HG02678 (cell line): Measurements from ENCODE around the gene EFCAB14.
"Not testable (repeated sequence)": the region's sequence is repeated elsewhere in the genome, so short reads cannot be mapped to it uniquely, and the experiment has no call there.

Experiments used
- ATAC-seq: cut with Tn5 transposase; IDR thresholded peaks from one replicate; pipeline ENCODE4 v1.9.1; 2021; ENCODE audit warnings: mild to moderate bottlenecking, moderate library complexity; ENCODE audit not compliant: unreplicated experiment

Gene EFCAB14

GRCh38 chr1:46718727-46719622, at the start of gene EFCAB14:
Gene EFCAB14 (minus strand): TSS chr1:46719114. CDS start chr1:46718087, 1,027 bp downstream.
- ATAC-seq: peak; percentile 98

DNA sequence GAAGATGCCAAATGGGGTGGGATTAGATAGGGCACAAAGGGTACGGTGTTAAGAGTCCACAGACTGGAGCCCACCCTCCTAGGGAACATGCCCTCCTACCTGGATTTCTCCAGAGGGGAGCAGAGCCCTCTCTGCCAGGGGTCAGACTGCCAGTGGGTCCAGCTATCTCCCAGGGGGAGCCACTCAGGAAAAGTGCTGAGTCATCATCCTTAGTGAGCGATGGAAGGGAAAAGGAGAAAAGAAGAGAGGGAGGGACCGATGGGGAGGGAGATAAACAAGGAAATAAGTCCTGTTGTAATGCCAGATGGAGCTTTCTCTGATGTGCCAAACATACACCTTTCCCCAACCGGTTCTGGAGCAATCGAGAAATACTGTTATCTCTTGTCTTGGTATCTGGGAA, 49.5 kb upstream of the EFCAB14 start:
- no peak for ATAC-seq

DNA sequence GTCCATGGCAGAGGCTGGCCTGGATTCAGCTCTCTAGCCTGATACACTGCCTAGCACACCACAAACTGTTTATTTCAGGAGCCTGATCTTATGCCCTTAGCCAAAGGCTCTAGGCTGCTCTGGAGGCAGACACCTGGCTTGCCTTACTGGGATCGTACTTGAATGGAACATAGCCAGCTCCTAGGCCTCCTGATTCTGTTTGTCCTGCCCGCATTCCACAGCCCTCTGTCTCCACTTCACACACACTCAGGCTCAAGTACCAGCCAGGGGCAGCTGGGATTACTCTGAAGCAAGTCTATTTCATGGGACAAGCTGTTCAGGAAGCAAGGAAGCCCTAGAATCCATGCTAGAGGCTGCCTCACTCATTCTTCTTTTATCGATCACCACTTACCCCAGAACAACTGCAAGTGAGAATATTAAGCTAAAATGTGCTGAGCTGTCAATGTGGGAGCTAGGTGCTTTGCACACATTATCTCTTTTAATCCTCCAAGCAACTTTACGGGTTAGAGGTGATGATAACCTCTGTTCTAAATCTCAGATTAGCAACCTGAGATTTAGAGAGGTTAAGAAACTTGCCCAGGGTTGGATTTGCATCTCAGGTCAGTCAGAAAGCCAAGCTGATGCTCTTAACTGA, 48.9 kb upstream of the EFCAB14 start:
- ATAC-seq: no peak

DNA sequence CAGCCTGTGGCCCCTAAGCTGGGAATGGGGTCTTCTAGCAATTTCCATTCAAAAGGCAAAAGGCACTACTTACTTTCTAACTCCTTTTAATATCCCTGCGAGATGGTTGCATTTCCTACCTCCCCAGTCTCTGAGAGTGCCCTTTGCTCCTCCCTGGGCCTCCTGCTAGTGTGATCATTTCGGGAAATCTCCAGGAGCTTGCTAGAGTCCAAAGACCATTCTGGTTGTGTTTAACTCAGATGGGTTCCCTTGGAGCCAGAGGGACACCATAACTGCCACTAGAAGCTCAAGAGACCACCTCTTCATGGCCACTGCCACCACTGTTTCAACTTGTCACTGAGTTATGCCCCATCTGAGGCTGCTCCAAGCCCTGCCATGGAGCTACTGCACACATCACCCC, 45.5 kb upstream of the EFCAB14 start:
- ATAC-seq: no peak

GRCh38 chr1:46761740-46762139, 42.8 kb upstream of the EFCAB14 start:
- ATAC-seq: no peak

DNA sequence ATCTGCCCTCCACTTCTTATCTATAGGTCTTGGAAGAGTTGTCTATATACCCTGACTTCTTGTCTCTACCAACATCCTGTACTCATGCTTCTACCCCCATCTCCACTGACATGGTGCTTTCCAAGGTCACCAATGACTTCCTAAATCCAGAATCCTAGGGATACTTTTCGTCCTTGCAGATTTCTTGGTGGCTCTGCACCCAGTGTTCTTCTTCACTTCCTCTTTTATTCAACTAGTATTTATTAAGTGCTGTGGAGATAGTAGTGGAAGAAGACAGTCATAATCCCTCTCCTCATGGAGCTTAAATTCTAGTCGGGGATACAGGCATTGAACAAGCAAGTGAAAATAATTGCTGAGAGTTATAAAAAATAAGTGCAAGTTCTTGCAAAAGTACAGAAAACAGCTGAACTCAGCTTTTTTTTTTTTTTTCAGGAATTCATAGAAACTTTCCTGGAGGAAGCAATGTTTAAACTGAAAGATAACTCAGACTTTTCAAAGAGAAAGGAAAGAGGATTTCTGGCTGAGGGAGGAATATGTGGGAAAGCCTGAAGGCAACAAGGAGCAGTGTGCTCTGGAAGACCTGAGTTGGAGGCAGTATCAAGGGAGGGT, 41.7 kb upstream of the EFCAB14 start:
- no peak for ATAC-seq

- no peak for ATAC-seq
These were observed 39.1 kb upstream of the EFCAB14 start for GRCh38 chr1:46757956-46758528.

- no peak for ATAC-seq
These were observed 38.5 kb upstream of the EFCAB14 start for GRCh38 chr1:46757247-46757955.

- ATAC-seq: no peak
These were observed 36.2 kb upstream of the EFCAB14 start for GRCh38 chr1:46755121-46755520.

- not testable (repeated sequence) for ATAC-seq
These were observed 35.8 kb upstream of the EFCAB14 start for GRCh38 chr1:46754707-46755106.

- no peak for ATAC-seq
These were observed 35.1 kb upstream of the EFCAB14 start for GRCh38 chr1:46753985-46754384.

DNA sequence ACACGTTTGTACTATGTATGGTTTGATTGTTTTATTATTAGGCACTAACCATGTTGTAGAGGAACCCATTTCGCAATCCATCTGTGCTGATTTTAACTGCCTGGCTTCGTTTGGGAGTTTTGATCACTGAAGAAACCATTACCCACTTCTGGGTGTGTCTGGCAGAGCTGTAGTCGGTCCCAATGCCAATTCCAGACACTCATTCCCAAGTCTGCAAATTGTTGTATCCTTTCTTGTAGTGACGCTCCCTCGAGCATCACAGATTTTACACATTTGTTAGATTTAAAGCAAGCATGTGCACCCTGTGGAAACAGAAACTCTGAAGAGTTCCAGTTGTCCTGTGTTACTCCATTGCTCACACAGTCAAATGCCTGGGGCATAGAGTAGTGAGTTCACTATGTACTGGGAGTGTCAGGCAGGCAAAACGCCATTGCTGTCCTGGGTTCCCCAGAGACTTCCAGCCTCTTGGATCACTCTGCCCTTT, 31.0 kb upstream of the EFCAB14 start:
- no peak for ATAC-seq

DNA sequence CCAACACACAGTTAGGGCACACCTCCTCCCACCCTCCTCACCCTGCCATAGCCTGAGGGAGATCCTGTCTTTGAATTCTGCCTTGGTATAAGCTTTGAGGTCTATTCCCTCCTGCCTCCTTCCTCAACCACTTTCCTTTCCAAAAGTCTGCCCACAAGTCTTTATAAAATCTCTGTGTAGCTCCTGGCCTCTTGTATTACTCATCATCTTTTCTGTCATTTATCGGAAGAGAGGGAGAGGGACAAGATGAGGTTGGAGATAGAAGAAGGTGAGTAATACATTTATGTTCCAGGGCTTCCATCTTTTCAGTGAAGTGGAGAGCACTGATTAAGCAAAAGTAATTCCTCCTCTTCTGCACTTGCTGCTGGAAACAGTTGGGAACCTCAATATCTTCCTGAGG, 30.5 kb upstream of the EFCAB14 start:
- ATAC-seq: no peak

GRCh38 chr1:46747683-46748288, 28.9 kb upstream of the EFCAB14 start:
- no peak for ATAC-seq

DNA sequence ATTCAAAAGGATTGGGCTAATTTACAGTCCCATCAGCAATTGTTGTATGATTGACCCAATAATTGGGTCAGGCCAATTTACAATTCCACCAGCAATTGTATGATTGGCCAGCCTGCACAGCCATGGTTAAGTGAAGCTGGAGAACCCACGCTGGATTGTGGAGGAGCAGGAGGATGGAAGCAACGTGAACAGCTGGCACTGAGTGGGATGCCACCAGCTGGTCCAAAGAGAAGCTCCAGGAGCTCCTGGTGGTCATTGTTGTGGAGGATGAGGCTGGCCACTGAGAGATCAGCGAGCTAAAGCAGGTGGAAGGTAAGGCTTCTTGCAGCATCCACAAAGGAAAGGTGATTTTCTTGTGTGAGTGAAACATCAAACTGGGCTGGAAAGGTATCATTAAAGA, 23.2 kb upstream of the EFCAB14 start:
- ATAC-seq: no peak

DNA sequence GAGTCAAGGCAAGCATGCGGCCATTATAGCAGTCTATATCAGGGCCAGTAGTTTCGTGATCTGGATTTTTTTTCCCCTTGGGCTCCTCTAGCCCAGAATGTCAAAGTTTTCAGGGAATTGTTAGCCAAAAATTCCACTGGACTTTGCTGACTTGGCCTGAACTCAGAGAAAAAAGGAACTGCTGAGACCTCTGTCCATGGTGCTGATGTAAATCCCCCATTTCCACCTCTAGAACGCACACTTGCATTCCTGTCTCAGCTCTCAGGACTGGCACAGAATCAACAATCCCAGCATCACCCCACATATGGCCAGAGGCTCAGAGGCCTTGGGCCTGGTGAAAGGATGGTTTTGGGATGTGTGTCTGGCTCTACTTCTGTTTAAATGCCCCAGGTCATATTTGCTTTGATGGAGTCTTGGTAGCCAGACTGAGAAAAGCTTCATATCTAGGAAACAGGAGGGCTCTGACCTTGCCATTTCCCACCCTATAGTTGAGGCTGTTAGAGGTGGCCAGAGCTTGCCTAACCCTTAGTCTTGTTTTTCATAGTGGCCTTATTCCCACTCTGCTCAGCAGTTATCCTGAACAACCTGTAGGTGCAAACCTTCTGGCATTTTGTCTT, 16.9 kb upstream of the EFCAB14 start:
- no peak for ATAC-seq

DNA sequence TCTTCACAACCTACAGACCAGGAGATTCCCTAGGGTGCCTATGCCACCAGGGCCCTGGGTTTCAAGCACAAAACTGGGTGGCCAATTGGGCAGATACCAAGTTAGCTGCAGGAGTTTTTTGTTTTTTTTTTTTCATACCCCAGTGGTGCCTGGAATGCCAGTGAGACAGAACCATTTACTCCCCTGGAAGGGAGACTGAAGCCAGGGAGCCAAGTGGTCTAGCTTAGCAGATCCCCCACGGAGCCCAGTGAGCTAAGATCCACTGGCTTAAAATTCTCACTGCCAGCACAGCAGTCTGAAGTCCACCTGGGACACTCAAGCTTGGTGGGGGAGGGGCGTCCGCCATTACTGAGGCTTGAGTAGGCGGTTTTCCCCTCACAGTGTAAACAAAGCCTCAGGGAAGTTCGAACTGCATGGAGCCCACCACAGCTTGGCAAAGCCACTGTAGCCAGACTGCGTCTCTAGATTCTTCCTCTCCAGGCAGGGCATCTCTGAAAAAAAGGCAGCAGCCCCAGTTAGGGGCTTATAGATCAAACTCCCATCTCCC, 9.5 kb upstream of the EFCAB14 start:
- not testable (repeated sequence) for ATAC-seq

DNA sequence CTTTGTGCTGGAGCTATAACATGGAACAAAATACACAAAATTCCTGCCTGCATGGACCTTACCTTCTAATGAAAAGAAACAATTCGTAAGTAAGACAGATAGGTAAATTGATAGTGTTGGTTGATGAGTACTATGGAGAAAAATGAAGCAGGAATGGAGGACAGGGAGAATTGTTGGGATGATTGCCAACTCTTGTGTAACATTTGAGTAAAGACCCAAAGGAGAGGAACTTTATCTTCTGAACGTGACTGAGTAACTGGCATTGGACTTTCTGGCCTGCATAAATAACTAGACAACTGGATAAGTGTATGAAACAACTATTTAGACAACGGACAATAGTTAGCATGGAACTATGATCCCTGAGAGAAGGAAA, 6.8 kb upstream of the EFCAB14 start:
- ATAC-seq: no peak

- ATAC-seq: peak; percentile 84
These were observed 6.2 kb upstream of the EFCAB14 start for GRCh38 chr1:46724991-46725735.
